ENCODE results near the gene SMARCB1.

Gene SMARCB1

DNA sequence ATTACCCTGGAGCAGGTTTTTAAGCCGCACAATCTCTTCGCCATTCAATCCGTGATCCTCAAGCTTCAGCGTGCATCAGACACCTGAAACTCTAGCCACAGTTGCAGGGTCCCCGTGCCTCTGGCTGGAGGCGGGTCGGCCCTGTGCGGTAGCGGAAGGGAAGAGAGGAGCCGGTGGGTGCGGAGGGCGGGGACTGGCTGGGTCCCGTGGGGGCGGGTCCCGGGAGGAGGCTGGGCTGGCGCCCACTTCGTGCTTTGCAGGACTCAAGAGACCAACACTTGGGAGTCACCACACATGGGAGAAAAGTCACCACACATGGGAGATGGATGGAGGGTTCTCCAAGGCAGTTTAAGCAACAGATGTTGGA lies 23.2 kb upstream of the SMARCB1 start:
- DNase-seq = peak; percentile 57

DNA sequence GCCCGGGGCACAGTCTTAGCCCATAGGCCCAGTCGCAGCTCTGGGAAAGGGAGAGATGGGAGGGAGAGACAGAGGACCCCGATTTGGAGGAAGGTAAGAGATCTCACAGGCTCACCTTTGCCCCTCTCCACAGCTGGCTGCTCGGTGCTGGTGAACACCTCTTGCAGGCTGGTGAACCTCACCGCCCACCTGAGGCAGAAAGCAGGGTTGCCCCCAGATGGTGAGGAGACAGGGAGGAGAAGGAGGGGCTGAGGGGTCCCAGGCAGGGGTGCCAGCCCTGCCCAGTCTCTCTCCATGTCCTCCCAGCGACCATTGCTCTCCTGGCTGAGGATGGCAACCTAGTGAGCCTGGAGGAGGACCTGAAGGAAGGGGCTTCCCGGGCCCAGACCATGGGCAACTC lies 22.8 kb upstream of the SMARCB1 start:
- no peak for DNase-seq

DNA sequence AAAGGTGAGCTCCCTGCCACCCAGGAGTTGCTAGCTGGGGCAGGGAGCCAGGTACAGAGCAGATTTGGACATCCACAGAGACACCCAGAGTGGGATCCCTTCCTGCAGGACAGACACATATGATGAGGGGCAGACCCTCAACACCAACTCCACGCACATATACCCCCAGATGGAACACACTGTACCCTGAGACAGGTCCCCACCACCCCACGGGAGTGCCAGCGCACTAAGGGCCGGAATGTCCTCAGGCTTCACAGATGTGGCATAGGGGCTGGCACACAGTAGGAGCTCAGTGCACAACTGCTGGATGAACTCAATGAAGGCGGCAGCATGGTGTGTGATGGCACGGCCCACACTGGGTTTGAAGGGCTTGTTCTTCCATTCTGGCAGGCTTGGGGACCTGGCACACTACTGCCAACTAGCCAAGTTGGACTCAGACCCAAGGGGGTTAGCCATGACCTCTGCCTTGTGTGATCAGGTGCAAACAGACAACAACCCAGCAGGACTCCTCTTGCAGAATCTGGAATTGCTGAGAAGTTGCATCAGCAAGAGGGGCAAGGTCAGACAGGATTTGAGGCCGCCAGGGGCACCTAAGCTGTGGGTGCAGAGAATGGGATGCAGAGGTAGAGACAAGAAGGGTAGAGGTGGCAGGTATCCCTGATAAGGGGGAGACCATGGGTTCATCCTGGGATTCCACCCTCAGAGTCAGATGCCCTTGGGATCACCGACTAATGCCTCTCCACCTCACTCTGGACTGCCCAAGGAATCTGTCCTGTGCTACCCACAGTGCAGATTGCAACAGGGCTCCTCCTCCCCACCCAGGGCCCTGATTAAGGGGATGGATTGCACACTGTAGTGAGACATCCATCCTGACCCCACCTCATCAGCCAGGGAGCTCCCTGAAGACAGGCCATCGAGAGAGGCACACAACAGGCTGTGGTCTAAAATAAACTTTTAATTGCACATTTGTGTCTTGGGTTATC lies 21.6 kb upstream of the SMARCB1 start:
- DNase-seq = no peak

DNA sequence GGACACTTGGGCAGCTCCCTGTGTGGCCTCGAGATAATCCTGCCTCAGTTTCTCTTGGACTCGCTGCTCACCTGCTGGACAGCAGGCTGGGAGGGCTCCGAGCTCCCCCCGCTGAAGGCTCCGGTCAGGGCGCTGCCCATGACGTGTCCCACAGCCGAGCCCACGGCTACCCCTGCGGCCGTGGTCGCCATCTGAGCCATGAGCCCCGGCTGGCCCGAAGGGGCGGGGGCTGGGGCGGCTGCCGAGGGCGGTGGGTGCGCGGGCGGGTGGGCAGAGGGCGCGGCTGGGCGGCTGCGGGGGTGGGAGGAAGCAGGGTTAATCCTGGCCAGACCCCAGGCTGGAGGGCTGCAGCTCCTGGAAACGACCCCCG lies 19.5 kb upstream of the SMARCB1 start:
- DNase-seq = no peak

DNA sequence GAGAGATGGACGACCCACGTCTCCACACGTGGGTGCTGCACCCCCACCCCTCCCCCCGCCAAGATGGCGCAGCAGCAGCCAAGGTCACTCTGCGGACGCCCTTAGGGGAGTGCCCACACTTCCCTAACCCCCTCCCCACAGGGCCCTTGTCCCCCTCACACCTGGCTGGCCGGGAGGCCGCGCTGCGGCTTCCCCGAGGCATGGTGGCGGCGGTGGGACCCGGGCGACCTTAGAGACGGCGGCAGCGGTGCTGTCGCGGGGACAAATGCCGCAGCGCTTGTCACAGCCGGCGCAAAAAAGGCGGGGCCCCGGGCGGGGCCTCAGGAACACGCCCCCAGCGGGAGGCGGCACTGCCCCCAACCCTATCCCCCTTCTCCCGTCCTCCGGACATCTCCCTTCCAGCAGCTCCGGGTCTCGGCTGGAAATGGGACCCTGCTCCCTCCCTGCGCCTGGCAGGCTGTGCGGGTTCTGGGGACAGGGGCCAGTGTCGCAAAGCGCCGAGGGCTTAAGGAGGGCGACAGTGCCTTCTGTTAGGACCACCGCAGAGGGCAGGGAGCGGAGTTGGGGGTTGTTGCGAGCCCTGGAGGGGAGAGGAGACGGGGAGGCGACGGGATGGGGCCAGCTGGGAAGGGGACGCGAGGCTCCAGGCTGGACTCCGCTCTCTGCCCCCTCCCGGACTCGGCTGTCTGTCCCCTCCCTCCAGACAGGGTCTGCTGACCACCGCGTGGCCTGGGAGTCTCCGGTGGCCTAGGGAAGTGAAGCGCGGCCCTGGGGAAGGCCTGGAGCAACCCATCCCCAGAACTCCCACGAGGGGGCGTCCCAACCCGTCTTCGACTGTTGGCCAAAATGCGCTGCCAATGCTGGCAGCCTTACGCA lies 18.9 kb upstream of the SMARCB1 start, which contains the start of gene CHCHD10:
TSS of gene CHCHD10 (minus strand) at position 300 of the 876 bp plus-strand sequence. CDS start at position 202, 98 bp downstream.
- DNase-seq = peak; percentile 79

DNA sequence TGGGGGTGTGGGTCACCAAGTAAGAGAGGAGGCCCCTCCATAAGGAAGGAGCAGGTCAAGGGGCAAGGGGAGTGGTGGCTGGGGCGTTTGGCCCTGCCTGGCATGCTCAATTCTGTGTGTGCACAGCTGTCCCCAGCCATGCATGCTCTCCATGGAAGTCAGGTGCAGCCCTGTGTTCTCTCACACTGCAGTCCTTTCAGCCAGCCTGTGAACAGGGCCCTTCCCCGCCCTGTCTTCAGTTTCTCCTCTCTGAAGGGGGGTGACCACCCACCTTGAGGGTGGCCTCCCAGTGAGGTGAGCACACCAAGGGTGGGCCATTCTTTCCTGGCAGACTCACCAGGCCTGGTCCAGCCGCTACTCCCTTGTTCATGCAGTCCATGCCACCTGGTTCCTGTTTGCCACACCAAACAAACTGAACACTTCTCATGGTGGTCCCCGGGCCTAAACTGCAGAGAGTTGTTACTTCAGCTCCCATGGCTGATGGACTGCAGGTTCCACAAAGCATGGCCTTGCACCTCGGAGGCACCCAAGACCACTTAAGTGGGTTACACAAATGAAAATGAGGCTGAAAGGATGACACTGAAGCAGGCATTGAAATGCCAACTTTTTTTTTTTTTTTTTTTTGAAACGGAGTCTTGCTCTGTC lies 17.3 kb upstream of the SMARCB1 start:
- no peak for DNase-seq

DNA sequence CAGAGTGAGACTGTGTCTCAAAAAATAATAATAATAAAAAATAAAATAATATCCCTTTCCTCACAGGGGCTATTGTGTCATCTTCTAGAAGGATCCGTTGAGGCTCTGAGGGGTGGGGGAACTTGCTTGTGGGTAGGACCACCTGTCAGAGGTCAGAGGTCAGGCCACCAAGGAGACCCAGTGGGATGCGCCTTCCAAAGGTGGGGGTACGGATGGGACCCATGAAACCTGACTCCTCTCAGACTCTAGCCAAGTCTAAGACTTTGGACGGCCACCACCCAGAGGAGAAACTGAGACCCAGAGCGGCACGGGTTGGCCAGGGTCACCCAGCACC lies 14.5 kb upstream of the SMARCB1 start:
- DNase-seq = no peak

DNA sequence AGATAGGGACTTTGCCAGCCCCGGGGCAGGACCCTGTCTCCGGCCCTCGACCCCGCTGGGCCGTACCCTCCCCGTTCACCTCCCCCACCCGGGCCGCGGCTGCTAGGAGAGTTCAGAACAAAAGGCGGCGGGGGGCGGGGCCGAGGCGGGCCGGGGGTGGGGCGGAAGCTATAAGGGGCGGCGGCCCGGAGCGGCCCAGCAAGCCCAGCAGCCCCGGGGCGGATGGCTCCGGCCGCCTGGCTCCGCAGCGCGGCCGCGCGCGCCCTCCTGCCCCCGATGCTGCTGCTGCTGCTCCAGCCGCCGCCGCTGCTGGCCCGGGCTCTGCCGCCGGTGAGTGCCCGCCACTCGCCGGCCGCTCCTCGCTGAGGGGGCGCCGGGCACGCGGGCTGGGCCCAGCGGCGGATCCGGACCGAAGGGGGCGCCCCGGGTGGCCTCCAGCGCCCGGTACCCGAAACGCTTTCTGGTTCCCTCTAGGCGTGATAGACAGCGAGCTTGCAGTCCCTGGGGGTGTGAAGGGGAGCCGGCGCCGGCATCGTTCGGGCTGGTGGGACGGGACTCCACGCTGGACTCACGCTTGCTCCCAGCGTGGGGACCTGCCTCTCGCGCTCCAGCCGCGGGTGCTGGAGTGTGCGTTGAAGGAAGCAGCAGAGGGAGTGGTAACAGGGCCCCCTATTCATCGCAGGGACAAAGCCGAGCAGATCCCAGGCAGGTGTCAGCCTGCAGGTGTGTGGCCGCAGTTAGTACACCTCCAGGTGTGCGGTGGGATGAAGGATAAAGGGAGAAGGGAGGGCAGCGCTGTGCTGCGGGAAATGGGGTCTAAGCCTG lies 13.9 kb upstream of the SMARCB1 start, which contains the start of gene MMP11:
TSS of gene MMP11 (plus strand) at position 201 of the 825 bp plus-strand sequence. CDS start at position 223, 22 bp downstream.
- DNase-seq = peak; percentile 53

DNA sequence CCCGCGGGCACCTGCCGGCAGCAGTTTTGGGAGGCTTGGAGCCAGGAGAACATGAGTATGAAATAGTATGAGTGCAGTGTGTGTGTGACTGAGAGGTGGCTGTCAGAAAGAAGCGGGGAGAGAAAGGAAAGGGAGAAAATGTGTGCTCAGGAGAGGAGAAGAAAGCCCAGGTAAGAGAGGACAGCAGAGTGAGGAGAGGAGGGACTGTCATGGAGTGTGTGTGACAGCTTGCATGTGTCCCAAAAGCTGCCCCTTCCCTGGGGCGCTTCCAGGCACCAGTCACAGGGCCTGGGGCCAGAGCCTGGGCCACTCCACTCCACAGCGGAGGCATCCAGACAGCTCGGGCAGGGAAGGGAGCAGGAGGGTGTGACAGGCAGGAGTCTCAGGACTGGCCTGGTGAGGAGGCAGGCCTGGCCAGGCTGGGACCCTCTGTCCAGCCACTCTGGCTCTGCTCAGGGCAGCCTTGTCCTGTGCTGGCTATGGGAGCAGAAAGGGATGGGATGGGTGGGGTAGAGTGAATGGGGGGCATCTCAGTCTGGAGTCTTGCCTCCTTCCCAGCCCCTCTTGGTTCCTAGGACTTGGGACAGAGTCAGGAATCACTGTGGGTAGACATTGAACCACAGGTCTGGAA lies 13.2 kb upstream of the SMARCB1 start:
- no peak for DNase-seq

DNA sequence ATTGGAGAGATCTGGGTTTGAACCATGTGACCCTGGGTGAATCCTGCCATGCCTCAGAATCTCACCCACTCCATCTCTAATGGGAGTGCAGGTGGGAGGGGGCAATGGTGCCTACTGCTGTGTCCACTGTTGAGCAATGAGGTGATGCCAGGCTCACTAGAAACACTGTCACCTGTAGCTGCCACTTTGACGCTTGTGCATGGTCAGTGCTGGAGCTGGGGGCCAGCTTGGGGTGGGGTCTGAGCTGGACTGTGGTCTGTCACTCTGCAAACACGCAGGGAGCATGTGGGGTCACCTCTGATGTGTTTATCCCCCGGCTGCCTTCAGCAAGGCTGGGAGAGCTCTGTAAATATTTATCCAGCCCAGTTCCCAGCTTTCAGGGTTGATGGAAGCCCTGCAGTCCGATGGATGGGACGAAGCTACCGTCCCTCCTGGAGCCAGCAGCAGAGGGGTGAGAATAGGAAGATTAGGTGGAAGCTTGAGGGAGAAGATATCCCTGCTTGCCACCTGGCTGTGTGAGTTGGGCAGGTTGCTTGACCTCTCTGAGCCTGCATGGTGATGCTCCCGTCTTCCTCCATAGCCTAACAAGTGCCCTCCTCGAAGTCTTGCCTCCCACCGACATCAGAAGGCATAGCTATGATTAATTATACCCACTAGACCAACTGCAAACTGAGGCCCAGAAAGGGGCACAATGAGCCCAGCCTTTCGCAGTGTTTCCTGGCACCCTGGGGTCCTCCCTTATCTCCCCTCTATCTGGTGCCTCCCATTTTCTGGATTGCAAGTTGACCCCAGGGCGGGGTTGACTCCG lies 12.4 kb upstream of the SMARCB1 start:
- DNase-seq = no peak

DNA sequence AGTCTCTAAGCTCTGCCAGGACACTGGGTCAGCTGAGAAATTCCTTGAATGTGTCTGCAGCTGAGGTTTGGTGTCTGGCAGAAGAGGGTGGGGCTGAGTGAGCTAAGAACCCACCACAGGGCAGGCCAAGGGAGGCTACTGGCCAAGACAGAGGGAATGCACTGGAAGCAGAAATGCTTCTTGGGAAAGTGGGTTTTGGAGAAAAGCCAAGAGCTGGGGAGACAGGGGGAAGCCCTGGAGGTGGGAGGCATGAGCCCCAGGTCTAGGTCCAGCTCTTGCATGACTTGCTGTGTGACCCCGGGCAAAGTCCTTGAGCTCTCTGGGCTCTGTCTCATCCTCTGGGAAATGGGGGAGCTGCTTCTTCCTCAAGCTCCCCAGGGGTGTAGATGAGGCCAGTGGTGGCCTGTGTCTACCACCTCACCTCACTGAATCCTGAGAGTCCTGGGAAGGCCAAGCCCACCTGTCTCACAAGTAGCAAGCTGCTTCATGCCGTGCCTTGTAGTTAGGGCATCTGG lies 11.8 kb upstream of the SMARCB1 start:
- DNase-seq = no peak

DNA sequence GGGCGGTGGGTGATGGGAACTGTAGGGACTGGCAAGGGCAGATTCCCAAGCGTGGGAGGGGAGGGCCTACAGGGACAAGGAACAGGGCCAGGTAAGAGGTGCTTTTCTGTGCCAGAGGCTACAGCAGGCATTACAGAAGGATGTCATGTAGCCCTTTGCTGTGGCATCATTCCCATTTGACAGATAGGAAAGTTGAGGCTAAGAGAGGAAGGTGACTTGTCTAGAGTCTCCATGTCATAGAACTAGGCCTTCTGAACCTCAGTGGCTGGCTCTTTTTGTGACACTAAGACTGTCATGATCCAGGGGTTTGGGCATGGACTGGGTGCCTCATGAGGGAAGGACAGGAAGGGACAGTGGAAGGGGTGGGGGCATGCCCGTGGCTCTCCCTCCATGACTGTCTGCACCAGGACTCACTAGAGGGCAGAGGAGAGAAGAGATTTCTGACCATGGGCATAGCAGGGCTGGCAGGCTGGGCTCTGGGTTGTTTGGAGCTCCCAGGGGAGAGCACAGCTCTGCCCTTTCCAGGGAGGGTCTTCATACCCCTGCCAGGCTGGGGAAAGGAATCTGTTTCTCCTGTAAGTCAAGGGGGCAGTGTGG lies 10.9 kb upstream of the SMARCB1 start:
- no peak for DNase-seq

DNA sequence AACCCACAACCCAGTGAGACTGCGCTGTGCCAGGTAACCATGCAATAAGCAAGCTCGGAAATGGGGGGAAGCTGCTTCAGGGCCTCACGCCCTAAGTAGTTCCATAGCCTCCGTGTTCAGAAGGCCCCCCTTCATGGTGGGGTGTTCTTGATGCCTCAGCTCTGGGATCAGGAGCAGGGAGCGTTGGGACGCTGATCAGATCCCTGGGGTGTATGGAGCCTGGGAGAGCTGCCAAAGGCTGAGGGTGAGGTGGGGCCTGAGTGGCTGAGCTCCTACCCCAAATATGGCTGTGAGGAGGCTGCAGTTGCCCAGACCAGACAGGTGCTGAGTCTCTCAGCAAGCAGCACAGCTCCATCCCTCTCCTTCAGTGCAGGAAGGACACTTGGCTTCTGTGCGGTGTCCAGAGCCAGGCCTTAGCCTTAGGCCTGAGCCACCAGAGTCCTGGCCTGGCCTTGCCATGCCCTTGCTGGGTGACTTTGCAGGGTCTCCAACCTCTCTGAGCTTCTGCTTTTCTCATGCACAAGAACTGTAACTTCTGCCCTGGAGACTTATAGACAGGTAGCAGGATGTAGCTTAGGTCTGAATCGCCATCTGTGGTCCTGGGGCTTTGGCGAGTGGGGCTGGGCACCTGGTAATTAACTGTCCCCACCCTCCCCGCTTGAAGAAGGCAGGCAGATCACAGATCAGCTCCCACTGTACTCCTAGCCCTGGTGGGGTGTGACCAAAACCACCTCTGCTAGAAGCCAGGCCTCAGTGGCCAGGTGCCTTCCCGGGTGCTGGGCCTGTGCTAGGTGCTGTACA lies 8.8 kb upstream of the SMARCB1 start:
- DNase-seq = no peak

DNA sequence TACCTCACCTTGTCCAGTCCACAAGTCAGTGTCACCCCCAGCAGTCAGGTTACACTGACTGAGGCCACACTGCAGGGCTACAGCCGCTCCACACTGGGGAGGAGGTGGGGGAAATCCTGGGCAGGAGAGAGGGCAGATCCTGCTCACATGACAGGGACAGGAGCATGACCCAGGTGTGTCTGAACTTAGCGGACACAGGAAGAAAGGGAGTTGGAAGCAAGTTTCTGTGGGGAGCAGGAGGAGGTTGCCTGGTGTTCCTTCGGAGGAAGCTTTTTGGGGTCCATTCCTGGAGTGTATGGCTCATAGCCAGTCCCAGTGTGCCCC lies 8.2 kb upstream of the SMARCB1 start:
- no peak for DNase-seq

DNA sequence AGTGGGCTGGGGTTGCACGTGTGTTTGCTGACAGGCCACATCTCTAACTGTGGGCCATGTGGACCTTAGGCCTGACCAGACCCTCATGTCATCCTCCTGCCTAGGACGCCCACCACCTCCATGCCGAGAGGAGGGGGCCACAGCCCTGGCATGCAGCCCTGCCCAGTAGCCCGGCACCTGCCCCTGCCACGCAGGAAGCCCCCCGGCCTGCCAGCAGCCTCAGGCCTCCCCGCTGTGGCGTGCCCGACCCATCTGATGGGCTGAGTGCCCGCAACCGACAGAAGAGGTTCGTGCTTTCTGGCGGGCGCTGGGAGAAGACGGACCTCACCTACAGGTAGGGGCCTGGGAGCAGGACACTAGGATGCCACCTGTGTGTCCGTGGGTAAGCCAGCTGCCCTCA lies 7.7 kb upstream of the SMARCB1 start:
- DNase-seq = no peak

DNA sequence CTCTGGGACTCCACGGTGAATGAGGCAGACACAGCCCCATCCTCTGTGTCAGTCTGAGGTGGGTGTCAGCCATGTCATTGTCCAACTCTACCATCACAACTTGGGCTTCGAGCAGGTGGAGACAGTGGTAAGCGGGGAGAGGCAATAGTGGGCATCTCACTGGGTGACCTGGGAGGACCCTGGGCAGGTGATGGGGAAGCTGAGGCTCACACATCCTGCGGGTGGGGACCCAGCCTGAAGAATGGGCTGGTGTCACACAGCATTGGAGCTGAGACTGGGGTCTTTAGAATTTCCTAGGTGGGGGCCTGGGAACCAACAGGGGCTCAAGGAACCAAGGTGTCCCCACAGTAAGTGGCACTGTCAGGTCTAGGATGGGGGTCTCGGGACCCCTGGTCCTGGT lies 7.0 kb upstream of the SMARCB1 start:
- no peak for DNase-seq

DNA sequence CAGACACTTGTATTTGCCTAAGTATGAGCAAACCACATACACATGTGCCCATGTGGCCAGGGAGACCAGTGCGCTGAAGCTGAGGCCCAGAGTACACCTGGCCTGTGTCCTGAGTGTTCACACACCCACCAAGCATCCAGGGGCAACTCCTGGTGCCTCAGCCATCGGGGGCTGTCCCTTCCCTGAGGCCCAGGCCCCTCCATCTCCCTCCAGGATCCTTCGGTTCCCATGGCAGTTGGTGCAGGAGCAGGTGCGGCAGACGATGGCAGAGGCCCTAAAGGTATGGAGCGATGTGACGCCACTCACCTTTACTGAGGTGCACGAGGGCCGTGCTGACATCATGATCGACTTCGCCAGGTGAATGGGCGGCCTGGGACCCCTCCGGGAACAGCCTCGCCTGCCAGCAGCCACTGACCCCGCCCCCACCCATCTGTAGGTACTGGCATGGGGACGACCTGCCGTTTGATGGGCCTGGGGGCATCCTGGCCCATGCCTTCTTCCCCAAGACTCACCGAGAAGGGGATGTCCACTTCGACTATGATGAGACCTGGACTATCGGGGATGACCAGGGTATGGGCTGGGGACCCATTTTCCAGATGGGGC lies 6.5 kb upstream of the SMARCB1 start:
- no peak for DNase-seq

DNA sequence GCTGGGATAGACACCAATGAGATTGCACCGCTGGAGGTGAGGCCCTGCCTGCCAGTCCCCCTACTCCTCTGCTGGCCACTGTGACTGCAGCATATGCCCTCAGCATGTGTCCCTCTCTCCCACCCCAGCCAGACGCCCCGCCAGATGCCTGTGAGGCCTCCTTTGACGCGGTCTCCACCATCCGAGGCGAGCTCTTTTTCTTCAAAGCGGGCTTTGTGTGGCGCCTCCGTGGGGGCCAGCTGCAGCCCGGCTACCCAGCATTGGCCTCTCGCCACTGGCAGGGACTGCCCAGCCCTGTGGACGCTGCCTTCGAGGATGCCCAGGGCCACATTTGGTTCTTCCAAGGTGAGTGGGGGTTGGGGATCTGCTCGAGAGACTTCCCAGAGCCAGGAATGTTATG lies 5.7 kb upstream of the SMARCB1 start:
- no peak for DNase-seq

DNA sequence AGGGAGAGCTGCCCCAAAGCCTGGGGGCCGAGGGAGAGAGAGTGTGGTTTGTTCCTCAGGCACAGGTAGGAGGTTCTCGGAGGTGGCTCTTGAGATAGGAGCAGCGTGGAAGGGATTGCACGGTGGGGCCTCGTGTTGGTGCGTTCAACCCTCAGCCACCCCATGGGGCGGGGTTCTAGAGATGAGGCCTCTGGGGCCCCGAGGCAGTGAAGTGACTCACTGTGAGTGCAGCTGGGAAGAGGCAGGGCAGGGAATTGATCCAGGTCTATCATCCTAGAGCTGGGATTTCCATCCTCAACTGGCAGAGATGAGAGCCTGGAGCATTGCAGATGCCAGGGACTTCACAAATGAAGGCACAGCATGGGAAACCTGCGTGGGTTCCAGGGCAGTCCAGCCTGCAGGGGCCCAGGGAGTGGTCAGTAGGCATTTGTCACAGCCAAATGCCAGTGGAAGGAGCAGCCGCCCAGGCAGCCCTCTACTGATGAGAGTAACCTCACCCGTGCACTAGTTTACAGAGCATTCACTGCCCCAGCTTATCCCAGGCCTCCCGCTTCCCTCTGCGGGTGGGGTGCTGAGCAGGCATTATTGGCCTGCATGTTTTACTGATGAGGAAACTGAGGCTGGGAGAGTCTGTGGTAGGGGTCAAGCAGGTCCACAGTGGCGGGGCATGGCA lies 5.1 kb upstream of the SMARCB1 start:
- DNase-seq = no peak
